Measurements from ENCODE around the gene RARB.

Gene RARB

DNA sequence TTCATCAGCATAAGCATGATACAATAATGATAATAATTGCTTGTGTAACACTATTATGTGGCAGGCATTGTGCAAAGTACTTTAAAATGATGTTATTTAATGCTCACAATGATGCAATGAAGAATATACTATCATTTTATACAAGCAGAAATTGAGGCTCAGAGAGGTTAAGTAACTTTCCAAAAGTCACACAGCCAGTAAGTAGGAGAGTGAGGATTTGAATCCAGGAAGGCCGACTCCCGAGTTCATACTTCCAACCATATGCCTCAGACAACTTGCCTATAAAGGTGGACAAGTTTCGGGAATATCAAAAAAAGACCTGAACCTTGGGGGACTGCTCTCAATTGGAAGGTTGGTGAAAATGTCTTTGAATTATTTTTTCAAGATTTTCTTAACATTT, 19.9 kb downstream of the RARB start:
- TF ChIP-seq ZFX (IDR thresholded peaks at IDR 0.05), result no peak
- TF ChIP-seq, protein P1, sequence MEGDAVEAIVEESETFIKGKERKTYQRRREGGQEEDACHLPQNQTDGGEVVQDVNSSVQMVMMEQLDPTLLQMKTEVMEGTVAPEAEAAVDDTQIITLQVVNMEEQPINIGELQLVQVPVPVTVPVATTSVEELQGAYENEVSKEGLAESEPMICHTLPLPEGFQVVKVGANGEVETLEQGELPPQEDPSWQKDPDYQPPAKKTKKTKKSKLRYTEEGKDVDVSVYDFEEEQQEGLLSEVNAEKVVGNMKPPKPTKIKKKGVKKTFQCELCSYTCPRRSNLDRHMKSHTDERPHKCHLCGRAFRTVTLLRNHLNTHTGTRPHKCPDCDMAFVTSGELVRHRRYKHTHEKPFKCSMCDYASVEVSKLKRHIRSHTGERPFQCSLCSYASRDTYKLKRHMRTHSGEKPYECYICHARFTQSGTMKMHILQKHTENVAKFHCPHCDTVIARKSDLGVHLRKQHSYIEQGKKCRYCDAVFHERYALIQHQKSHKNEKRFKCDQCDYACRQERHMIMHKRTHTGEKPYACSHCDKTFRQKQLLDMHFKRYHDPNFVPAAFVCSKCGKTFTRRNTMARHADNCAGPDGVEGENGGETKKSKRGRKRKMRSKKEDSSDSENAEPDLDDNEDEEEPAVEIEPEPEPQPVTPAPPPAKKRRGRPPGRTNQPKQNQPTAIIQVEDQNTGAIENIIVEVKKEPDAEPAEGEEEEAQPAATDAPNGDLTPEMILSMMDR (conservative IDR thresholded peaks at IDR 0.05), result no peak
- H3K27ac ChIP-seq, result no peak overlapping the region

GRCh38 chr3:25448750-25449692, 21.0 kb downstream of the RARB start:
- no peak overlapping the region for H3K27ac ChIP-seq
- TF ChIP-seq ZFX (IDR thresholded peaks at IDR 0.05), result no peak
- TF ChIP-seq, protein P1 (conservative IDR thresholded peaks at IDR 0.05), result no peak

DNA sequence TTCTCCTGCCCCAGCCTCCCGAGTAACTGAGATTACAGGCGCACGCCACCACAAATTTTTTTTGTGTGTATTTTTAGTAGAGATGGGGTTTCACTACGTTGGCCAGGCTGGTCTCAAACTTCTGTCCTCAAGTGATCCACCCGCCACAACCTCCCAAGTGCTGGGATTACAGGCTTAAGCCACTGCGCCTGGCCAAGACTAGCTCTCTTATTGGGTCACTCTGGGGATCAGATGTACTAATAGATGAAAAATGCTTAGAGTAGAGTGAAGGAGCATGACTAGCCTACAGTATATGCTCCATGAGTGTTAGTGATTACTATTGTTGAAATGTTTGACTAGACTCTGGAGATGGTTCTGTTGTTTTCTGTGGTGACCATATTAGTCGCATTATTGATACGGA, 21.8 kb downstream of the RARB start:
- no peak for TF ChIP-seq ZFX (IDR thresholded peaks at IDR 0.05)
- TF ChIP-seq, protein P1 (conservative IDR thresholded peaks at IDR 0.05), result no peak
- no peak overlapping the region for H3K27ac ChIP-seq

DNA sequence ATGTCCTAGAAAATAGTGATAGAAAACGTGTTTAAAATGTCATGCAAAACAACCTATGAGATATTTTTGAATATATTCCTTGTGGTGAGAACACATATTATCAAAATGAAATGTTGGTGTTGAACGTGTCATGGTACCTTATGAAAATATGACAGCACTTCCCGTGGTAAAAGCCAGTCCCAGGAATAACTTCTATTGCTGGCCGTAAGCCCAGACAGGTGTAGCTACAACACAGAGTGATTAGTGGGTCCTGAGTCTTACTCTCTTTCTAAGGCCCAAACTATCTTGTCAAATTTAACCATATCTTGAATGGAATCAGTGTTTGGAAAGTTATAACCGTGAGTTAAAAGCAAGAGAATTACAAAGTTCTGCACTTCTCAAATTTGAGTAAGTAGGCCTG, 24.1 kb downstream of the RARB start:
- H3K27ac ChIP-seq, result no peak overlapping the region
- TF ChIP-seq ZFX (IDR thresholded peaks at IDR 0.05), result no peak
- TF ChIP-seq, protein P1 (conservative IDR thresholded peaks at IDR 0.05), result no peak

GRCh38 chr3:25452740-25453139, 24.7 kb downstream of the RARB start:
- TF ChIP-seq, protein P1 (conservative IDR thresholded peaks at IDR 0.05), result no peak
- no peak for TF ChIP-seq ZFX (IDR thresholded peaks at IDR 0.05)
- H3K27ac ChIP-seq, result no peak overlapping the region

DNA sequence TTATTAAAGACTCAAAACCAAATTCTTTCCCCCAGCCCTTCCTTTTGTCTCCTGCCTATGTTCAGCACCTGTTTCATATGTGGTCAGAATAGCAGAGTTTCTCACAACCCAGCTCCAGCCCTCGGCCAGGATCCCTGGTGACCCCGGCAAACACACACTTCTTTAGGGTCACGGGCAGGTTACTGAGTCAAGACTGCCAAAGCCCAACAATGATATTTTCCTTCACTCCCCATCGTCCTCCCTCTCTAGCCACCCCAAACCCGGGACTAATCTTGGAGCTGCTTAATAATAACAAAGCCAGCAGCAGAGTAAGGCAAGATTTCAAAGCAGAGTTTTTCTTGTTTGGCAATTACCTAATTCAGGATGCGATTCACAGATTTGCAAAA, 25.5 kb downstream of the RARB start:
- no peak overlapping the region for H3K27ac ChIP-seq
- TF ChIP-seq ZFX (IDR thresholded peaks at IDR 0.05), result no peak
- TF ChIP-seq, protein P1 (conservative IDR thresholded peaks at IDR 0.05), result no peak
